Ishikawa (cell line): ENCODE data around the gene GUCY2F.

Experiments
- EP300 ChIP-seq: IDR thresholded peaks from 2 replicates; pipeline ENCODE4 v1.6.1; 2012; ENCODE audit warnings: borderline replicate concordance
- FOXM1 ChIP-seq: IDR thresholded peaks from 2 replicates; pipeline ENCODE4 v1.6.1; 2012; ENCODE audit warnings: low read depth, borderline replicate concordance
- NFIC ChIP-seq: IDR thresholded peaks from 2 replicates; pipeline ENCODE4 v1.6.1; 2012
- RAD21 ChIP-seq: IDR thresholded peaks from 2 replicates; pipeline ENCODE4 v1.6.1; 2012; ENCODE audit warnings: low read depth

- TF ChIP-seq NFIC (no peak), EP300 (no peak), RAD21 (no peak), FOXM1 (no peak)
Measured at GRCh38 chrX:109484886-109485285, 3.0 kb upstream of the GUCY2F start.
